Measurements from ENCODE around the gene FUNDC1. TPM values are rescaled to one million over a fixed set of nuclear protein-coding genes. Genes with fewer than 3 reads are reported as not detected.

FUNDC1 gene, protein sequence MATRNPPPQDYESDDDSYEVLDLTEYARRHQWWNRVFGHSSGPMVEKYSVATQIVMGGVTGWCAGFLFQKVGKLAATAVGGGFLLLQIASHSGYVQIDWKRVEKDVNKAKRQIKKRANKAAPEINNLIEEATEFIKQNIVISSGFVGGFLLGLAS
- total RNA-seq (2022) (18.6 and 21.5 TPM in 2 replicates), Bru-seq, nascent RNA (percentile 73 among the genes with signal in this experiment), BruChase-seq, experiment 1, labeled RNA remaining after a 2-hour chase (percentile 71 among the genes with signal in this experiment), BruChase-seq, experiment 2, labeled RNA remaining after a 6-hour chase (percentile 76 among the genes with signal in this experiment)
- long read RNA-seq, transcript FUNDC1-201 (5 exons, 1,196 nt) = major isoform, 28 of 31 reads
- long read RNA-seq, partial matches to known transcripts = 1 of 31 reads
- long read RNA-seq, other reads (novel, unspliced or antisense) = 1 of 31 reads

DNA sequence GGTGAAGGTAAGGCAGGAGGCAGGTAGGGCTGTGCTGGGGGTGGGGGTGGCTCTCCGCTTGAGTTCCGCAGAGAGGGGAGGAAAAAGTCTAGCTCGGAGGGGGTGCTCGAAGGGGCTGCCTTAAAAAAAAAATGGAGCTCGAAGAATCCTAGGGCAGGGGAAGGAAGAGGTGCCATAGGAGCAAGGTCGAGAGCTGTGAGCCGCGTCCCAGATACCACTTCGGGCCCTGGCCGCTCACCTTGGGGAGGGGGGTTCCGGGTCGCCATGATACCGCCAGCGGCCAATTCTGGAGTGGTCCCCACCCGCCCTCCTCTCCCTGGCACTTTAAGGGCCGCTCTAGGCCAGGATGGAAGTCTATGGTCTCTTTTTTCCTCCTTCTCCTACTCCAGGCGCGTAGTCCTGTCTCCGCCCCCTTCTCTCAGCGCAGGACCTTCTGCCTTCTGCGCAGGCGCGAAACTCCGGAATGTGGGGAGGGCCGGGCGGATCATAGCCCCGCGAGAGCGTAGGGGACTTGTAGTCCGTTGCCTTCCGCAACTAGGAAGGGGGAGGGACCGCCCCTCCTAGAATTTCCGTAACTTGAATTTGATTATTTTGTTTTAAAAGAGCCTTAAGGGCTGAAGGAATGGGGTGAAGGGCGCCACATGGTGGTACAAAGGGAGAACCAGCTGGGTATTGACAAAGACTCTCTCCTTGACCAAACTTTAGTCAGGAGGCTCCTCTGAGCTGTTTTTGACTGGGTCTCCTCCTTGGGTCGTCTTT lies at the start of gene FUNDC1:
TSS of gene FUNDC1 (minus strand) at position 293 of the 759 bp plus-strand sequence. CDS start at position 266, 27 bp downstream.
- intact Hi-C loops (cut with micrococcal nuclease; ENCODE audit: unreplicated experiment) = no loop called here
- Histone ChIP-seq H3K9me3 (no peaks in the 10 kb centered on the region), H3K4me3 (ENCODE audit: low read depth, low read length) (peak within 1 kb of the TSS; percentile 73), H3K36me3 (ENCODE audit: control insufficient read depth, insufficient read depth, low read length) (no peaks in the 10 kb centered on the region; the same call in 1 of the 2 replicates), H3K4me1 (peaks cover 14% of the 10 kb centered on the region), H3K27me3 (replicated peaks; ENCODE audit: control insufficient read depth, insufficient read depth, low read length) (no peaks in the 10 kb centered on the region)
- Mint-ChIP-seq H3K9me3 (ENCODE audit: unreplicated experiment) (no peaks in the 10 kb centered on the region), H3K4me3 (ENCODE audit: unreplicated experiment) (peak within 1 kb of the TSS; percentile 93), H3K27ac (ENCODE audit: unreplicated experiment) (peak within 1 kb of the TSS; percentile 99), H3K36me3 (ENCODE audit: insufficient read depth, unreplicated experiment) (peaks cover 19% of the 10 kb centered on the region), H3K4me1 (ENCODE audit: low read depth, unreplicated experiment) (peaks cover 7% of the 10 kb centered on the region), H3K27me3 (ENCODE audit: insufficient read depth, unreplicated experiment) (no peaks in the 10 kb centered on the region)
- BruUV-seq (replicated peaks) = no TSS peak
- TF ChIP-seq, protein P1, sequence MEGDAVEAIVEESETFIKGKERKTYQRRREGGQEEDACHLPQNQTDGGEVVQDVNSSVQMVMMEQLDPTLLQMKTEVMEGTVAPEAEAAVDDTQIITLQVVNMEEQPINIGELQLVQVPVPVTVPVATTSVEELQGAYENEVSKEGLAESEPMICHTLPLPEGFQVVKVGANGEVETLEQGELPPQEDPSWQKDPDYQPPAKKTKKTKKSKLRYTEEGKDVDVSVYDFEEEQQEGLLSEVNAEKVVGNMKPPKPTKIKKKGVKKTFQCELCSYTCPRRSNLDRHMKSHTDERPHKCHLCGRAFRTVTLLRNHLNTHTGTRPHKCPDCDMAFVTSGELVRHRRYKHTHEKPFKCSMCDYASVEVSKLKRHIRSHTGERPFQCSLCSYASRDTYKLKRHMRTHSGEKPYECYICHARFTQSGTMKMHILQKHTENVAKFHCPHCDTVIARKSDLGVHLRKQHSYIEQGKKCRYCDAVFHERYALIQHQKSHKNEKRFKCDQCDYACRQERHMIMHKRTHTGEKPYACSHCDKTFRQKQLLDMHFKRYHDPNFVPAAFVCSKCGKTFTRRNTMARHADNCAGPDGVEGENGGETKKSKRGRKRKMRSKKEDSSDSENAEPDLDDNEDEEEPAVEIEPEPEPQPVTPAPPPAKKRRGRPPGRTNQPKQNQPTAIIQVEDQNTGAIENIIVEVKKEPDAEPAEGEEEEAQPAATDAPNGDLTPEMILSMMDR (IDR thresholded peaks at IDR 0.05; ENCODE audit: insufficient read depth in 1 of 2, low read depth in 1 of 2, low read length in 1 of 2, severe bottlenecking in 1 of 2, unreplicated experiment in 1 of 2) = peak in 1 of 2 experiments; percentile 34
- DNase-seq = peak; percentile 94 to 95
- CTCF ChIA-PET = interaction anchor here (0.6 kb wide), 1 partner anchor 142 kb away, joined by 7 read pairs; no protein-coding TSS in a partner anchor
- POLR2A ChIA-PET = interaction anchor here (1.1 kb wide), 1 partner anchor 330 kb away, joined by 14 read pairs; the partner anchor contains the start of gene KDM6A

DNA sequence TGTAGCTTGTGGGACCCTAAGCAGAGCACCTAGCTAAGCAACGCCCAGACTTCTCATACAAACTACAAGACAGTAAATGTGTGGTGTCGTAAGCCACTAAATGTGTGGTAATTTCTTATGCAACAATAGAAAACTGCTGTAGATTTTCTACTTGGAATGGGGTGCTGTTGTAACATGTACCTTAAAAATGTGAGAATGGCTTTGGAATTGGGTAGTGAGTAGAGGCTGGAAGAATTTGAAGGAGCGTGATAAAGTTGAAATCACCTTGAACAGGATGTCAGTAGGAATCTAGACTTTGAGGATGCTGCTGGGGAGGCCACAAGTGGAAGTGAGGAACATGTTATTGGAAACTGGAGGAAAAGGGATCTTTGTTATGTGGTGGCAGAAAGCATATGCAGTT lies 43.2 kb upstream of the FUNDC1 start:
- CTCF ChIA-PET = no interaction called here

GRCh38 chrX:44580466-44580865 lies 37.8 kb upstream of the FUNDC1 start:
- Mint-ChIP-seq H3K9me3 (ENCODE audit: unreplicated experiment) (no peaks in the 10 kb centered on the region), H3K4me3 (ENCODE audit: unreplicated experiment) (no peak overlapping the region), H3K36me3 (ENCODE audit: insufficient read depth, unreplicated experiment) (no peaks in the 10 kb centered on the region), H3K4me1 (ENCODE audit: low read depth, unreplicated experiment) (peaks cover 7% of the 10 kb centered on the region), H3K27me3 (ENCODE audit: insufficient read depth, unreplicated experiment) (no peaks in the 10 kb centered on the region), H3K27ac (ENCODE audit: unreplicated experiment) (no peak overlapping the region)
- DNase-seq = no peak
- Histone ChIP-seq H3K36me3 (ENCODE audit: control insufficient read depth, insufficient read depth, low read length) (no peaks in the 10 kb centered on the region), H3K9me3 (no peaks in the 10 kb centered on the region), H3K27me3 (replicated peaks; ENCODE audit: control insufficient read depth, insufficient read depth, low read length) (no peaks in the 10 kb centered on the region), H3K4me3 (ENCODE audit: low read depth, low read length) (no peak overlapping the region), H3K4me1 (no peaks in the 10 kb centered on the region)
- ChIA-PET CTCF (no interaction called here), POLR2A (no interaction called here)
- BruUV-seq (replicated peaks) = no TSS peak
- TF ChIP-seq, protein P1 (IDR thresholded peaks at IDR 0.05; ENCODE audit: insufficient read depth in 1 of 2, low read depth in 1 of 2, low read length in 1 of 2, severe bottlenecking in 1 of 2, unreplicated experiment in 1 of 2) = no peak
- intact Hi-C loops (cut with micrococcal nuclease; ENCODE audit: unreplicated experiment) = no loop called here

More for the DNA sequence above, 43.2 kb upstream of the FUNDC1 start:
- H3K36me3 Mint-ChIP-seq (ENCODE audit: insufficient read depth, unreplicated experiment) = no peaks in the 10 kb centered on the region
- Histone ChIP-seq H3K4me3 (ENCODE audit: low read depth, low read length) (no peak overlapping the region), H3K4me1 (no peaks in the 10 kb centered on the region), H3K36me3 (ENCODE audit: control insufficient read depth, insufficient read depth, low read length) (no peaks in the 10 kb centered on the region), H3K9me3 (no peaks in the 10 kb centered on the region), H3K27me3 (replicated peaks; ENCODE audit: control insufficient read depth, insufficient read depth, low read length) (no peaks in the 10 kb centered on the region)
- no peak overlapping the region for H3K27ac Mint-ChIP-seq (ENCODE audit: unreplicated experiment)
- DNase-seq = no peak
- POLR2A ChIA-PET = no interaction called here
- BruUV-seq (replicated peaks) = no TSS peak
- TF ChIP-seq, protein P1 (IDR thresholded peaks at IDR 0.05; ENCODE audit: insufficient read depth in 1 of 2, low read depth in 1 of 2, low read length in 1 of 2, severe bottlenecking in 1 of 2, unreplicated experiment in 1 of 2) = no peak
- peaks cover 13% of the 10 kb centered on the region for H3K4me1 Mint-ChIP-seq (ENCODE audit: low read depth, unreplicated experiment)
- intact Hi-C loops (cut with micrococcal nuclease; ENCODE audit: unreplicated experiment) = no loop called here
- H3K4me3 Mint-ChIP-seq (ENCODE audit: unreplicated experiment) = no peak overlapping the region
- H3K9me3 Mint-ChIP-seq (ENCODE audit: unreplicated experiment) = no peaks in the 10 kb centered on the region
- no peaks in the 10 kb centered on the region for H3K27me3 Mint-ChIP-seq (ENCODE audit: insufficient read depth, unreplicated experiment)
